ENCODE results near the gene CMTM4. TPM values are rescaled to one million over a fixed set of nuclear protein-coding genes. Genes with fewer than 3 reads are reported as not detected.

CMTM4 gene
- total and polyA plus RNA-seq, 4 donors = 24.3 to 78.0 (median 32.0) TPM

GRCh38 chr16:66588981-66589713, 107.4 kb downstream of the CMTM4 start:
- H3K9me3 ChIP-seq (ENCODE audit: control insufficient read depth in 4 of 4, insufficient read depth in 3 of 4, low read length in 3 of 4) = peaks cover 0 to 2% (median 0%) of the 10 kb centered on the region in 4 donors
- no peaks in the 10 kb centered on the region for H3K27me3 ChIP-seq (ENCODE audit: control insufficient read depth in 3 of 3, insufficient read depth in 3 of 3, low read length in 2 of 3)
- 70 to 89% methylated on average over 8 of the region's 8 CpGs for WGBS, 2 donors
- no peak overlapping the region for H3K4me3 ChIP-seq
- no peaks in the 10 kb centered on the region for H3K36me3 ChIP-seq (ENCODE audit: control insufficient read depth in 4 of 4, insufficient read depth in 4 of 4, low read length in 4 of 4)
- peaks cover 0 to 9% (median 0%) of the 10 kb centered on the region in 5 donors for H3K4me1 ChIP-seq (ENCODE audit: control insufficient read depth in 5 of 5, insufficient read depth in 5 of 5, low read length in 5 of 5)
- no peak overlapping the region for H3K9ac ChIP-seq (ENCODE audit: insufficient read depth in 1 of 2, low read length in 2 of 2)
- no peak overlapping the region for H3K27ac ChIP-seq (ENCODE audit: low read depth in 1 of 2, low read length in 1 of 2)
- DNase-seq = no peak
- peak; percentile 87 for ATAC-seq (ENCODE audit: insufficient read depth, low FRiP score)
- TF ChIP-seq, protein P1, sequence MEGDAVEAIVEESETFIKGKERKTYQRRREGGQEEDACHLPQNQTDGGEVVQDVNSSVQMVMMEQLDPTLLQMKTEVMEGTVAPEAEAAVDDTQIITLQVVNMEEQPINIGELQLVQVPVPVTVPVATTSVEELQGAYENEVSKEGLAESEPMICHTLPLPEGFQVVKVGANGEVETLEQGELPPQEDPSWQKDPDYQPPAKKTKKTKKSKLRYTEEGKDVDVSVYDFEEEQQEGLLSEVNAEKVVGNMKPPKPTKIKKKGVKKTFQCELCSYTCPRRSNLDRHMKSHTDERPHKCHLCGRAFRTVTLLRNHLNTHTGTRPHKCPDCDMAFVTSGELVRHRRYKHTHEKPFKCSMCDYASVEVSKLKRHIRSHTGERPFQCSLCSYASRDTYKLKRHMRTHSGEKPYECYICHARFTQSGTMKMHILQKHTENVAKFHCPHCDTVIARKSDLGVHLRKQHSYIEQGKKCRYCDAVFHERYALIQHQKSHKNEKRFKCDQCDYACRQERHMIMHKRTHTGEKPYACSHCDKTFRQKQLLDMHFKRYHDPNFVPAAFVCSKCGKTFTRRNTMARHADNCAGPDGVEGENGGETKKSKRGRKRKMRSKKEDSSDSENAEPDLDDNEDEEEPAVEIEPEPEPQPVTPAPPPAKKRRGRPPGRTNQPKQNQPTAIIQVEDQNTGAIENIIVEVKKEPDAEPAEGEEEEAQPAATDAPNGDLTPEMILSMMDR (IDR thresholded peaks at IDR 0.05; ENCODE audit: control extremely low read depth, extremely low read depth) = peak; percentile 65

- TF ChIP-seq, protein P1 (IDR thresholded peaks at IDR 0.05; ENCODE audit: control extremely low read depth, extremely low read depth) = no peak
- DNase-seq = no peak
- no peak for ATAC-seq (ENCODE audit: insufficient read depth, low FRiP score)
- Histone ChIP-seq H3K4me1 (ENCODE audit: control insufficient read depth in 5 of 5, insufficient read depth in 5 of 5, low read length in 5 of 5) (peaks cover 0 to 9% (median 0%) of the 10 kb centered on the region in 5 donors), H3K4me3 (no peak overlapping the region), H3K27me3 (ENCODE audit: control insufficient read depth in 3 of 3, insufficient read depth in 3 of 3, low read length in 2 of 3) (no peaks in the 10 kb centered on the region), H3K9me3 (ENCODE audit: control insufficient read depth in 4 of 4, insufficient read depth in 3 of 4, low read length in 3 of 4) (no peaks in the 10 kb centered on the region), H3K27ac (ENCODE audit: low read depth in 1 of 2, low read length in 1 of 2) (peak overlapping the region in 1 of 2 donors; percentile 26), H3K36me3 (ENCODE audit: control insufficient read depth in 4 of 4, insufficient read depth in 4 of 4, low read length in 4 of 4) (no peaks in the 10 kb centered on the region), H3K9ac (ENCODE audit: insufficient read depth in 1 of 2, low read length in 2 of 2) (no peak overlapping the region)
- 54 to 61% methylated on average over 7 of the region's 7 CpGs for WGBS, 2 donors
These were observed 108.5 kb downstream of the CMTM4 start for GRCh38 chr16:66587881-66588600.

DNA sequence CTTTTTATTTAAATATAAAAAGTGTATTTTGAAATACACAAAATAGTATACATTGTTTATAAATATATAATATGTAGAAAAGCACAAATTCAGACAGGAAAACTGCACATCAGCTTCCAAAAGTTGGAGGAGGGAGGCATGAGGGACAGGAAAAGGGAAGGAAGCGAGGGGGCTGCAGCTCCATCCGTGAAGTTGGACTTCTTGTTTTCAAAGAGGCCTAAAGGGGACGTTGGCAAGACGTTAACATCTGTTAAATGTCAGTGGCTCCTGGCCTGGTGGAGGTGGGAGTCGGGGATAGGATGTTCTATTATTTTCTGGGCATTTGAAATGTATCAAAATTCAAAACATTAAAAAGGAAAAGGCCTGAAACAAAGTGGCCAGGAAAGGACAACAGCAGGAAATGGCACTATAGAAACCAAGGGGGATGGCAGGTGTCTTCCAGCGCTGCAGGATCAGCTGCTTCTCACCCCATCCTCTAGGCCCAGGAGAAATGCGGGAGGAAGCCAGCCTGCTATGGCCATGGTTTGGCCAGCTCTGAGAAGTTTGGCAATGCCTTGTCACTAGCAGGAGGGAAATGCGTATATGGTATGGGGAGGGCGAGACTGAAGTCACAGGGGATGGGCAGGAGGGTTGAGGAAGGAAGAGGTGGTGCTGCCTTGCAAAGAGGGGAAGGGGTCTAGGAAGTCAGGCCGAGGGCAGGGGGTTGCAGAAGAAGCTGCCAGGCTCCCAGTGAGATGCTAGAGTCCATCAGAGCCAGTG, 110.9 kb downstream of the CMTM4 start:
- ATAC-seq (ENCODE audit: insufficient read depth, low FRiP score) (no peak), DNase-seq (peak in 1 of 3 donors; percentile 43)
- Histone ChIP-seq H3K27me3 (ENCODE audit: control insufficient read depth in 3 of 3, insufficient read depth in 3 of 3, low read length in 2 of 3) (no peaks in the 10 kb centered on the region), H3K36me3 (ENCODE audit: control insufficient read depth in 4 of 4, insufficient read depth in 4 of 4, low read length in 4 of 4) (no peaks in the 10 kb centered on the region), H3K27ac (ENCODE audit: low read depth in 1 of 2, low read length in 1 of 2) (peak overlapping the region in 1 of 2 donors; percentile 42), H3K9ac (ENCODE audit: insufficient read depth in 1 of 2, low read length in 2 of 2) (no peak overlapping the region), H3K4me3 (no peak overlapping the region), H3K4me1 (ENCODE audit: control insufficient read depth in 5 of 5, insufficient read depth in 5 of 5, low read length in 5 of 5) (peaks cover 0 to 7% (median 0%) of the 10 kb centered on the region in 5 donors), H3K9me3 (ENCODE audit: control insufficient read depth in 4 of 4, insufficient read depth in 3 of 4, low read length in 3 of 4) (no peaks in the 10 kb centered on the region)
- WGBS, 2 donors = 17 to 47% methylated on average over 10 of the region's 10 CpGs
- TF ChIP-seq, protein P1 (IDR thresholded peaks at IDR 0.05; ENCODE audit: control extremely low read depth, extremely low read depth) = no peak

Data from lung (tissue), 12 donors.